ENCODE results near the gene CDK15. TPM values are rescaled to one million over a fixed set of nuclear protein-coding genes. Genes with fewer than 3 reads are reported as not detected.

CDK15 gene
- total RNA-seq, 1 experiment from 2014 or later: not detected

DNA sequence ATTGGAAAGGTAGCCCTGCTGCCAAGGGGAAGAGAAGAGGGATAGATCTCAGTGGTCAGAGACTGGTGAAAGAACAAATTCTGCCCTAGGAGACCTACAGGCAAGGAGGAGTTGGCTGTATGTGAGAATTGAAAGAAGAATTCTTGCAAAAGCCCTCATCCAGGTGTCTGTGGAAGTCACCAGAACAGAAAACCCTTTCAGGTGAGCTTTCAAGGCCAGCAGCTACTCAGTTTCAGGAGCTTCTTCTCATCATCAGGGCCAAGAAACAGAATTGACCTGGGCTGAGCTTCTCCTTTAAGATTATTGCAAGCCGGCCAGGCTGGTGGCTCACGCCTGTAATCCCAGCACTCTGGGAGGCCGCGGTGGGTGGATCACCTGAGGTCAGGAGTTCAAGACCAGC, 110.2 kb downstream of the CDK15 start:
- no peak overlapping the region for H3K4me2 ChIP-seq (ENCODE audit: low read length)
- no TSS peak for BruUV-seq (replicated peaks)
- H3K9ac ChIP-seq (ENCODE audit: low read length): no peak overlapping the region
- POLR2A ChIA-PET: no interaction called here
- ATAC-seq (no peak), DNase-seq (ENCODE audit: low read depth, low spot score) (no peak)
- no peaks in the 10 kb centered on the region for H3K9me2 ChIP-seq (ENCODE audit: insufficient read depth)
- H3K36me3 ChIP-seq (ENCODE audit: control insufficient read depth in 1 of 2, insufficient read depth in 2 of 2, low read length in 2 of 2): no peaks in the 10 kb centered on the region
- H3K9me3 ChIP-seq (ENCODE audit: control insufficient read depth in 1 of 2, insufficient read depth in 1 of 2, low read depth in 1 of 2, low read length in 2 of 2): no peaks in the 10 kb centered on the region
- no peak overlapping the region for H2AFZ ChIP-seq (ENCODE audit: low read depth, low read length, poor library complexity, severe bottlenecking)
- RAD21 ChIA-PET (ENCODE audit: low non-redundant PET in 1 of 2, low total read pairs in 2 of 2, uncharacterized antibody in 2 of 2, unreplicated experiment in 2 of 2): no interaction called here
- H3K27me3 ChIP-seq (ENCODE audit: insufficient read depth, low read length): no peaks in the 10 kb centered on the region
- no peaks in the 10 kb centered on the region for H3K4me1 ChIP-seq (ENCODE audit: control insufficient read depth in 1 of 2, insufficient read depth in 2 of 2, low read length in 2 of 2)
- CTCF ChIA-PET: no interaction called here
- H3K27ac ChIP-seq (ENCODE audit: low read depth, low read length): no peak overlapping the region
- intact Hi-C loops (cut with micrococcal nuclease): no loop called here
- no peaks in the 10 kb centered on the region for H4K20me1 ChIP-seq (ENCODE audit: insufficient read depth)
- TF ChIP-seq CBX3 (IDR thresholded peaks at IDR 0.05; ENCODE audit: low read depth): no peak
- no peak for TF ChIP-seq POLR2AphosphoS5 (IDR thresholded peaks at IDR 0.05; ENCODE audit: low read depth, low read length)
- TF ChIP-seq EZH2 (IDR thresholded peaks at IDR 0.05): no peak
- TF ChIP-seq, protein P1, sequence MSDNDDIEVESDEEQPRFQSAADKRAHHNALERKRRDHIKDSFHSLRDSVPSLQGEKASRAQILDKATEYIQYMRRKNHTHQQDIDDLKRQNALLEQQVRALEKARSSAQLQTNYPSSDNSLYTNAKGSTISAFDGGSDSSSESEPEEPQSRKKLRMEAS (IDR thresholded peaks at IDR 0.05): no peak
- TF ChIP-seq, protein P2, sequence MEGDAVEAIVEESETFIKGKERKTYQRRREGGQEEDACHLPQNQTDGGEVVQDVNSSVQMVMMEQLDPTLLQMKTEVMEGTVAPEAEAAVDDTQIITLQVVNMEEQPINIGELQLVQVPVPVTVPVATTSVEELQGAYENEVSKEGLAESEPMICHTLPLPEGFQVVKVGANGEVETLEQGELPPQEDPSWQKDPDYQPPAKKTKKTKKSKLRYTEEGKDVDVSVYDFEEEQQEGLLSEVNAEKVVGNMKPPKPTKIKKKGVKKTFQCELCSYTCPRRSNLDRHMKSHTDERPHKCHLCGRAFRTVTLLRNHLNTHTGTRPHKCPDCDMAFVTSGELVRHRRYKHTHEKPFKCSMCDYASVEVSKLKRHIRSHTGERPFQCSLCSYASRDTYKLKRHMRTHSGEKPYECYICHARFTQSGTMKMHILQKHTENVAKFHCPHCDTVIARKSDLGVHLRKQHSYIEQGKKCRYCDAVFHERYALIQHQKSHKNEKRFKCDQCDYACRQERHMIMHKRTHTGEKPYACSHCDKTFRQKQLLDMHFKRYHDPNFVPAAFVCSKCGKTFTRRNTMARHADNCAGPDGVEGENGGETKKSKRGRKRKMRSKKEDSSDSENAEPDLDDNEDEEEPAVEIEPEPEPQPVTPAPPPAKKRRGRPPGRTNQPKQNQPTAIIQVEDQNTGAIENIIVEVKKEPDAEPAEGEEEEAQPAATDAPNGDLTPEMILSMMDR (IDR thresholded peaks at IDR 0.05 in 2 of 3, conservative IDR thresholded peaks at IDR 0.05 in 1 of 3; ENCODE audit: borderline replicate concordance in 1 of 3, insufficient read depth in 1 of 3, low read depth in 2 of 3, low read length in 2 of 3): no peak
- TF ChIP-seq FOSL1 (IDR thresholded peaks at IDR 0.05; ENCODE audit: low read depth): no peak
- no peaks in the 10 kb centered on the region for H3K79me2 ChIP-seq (ENCODE audit: insufficient read depth, low read length)
- H3K4me3 ChIP-seq (replicated peaks in 1 of 2; ENCODE audit: low read depth in 1 of 2, low read length in 2 of 2): no peak overlapping the region

DNA sequence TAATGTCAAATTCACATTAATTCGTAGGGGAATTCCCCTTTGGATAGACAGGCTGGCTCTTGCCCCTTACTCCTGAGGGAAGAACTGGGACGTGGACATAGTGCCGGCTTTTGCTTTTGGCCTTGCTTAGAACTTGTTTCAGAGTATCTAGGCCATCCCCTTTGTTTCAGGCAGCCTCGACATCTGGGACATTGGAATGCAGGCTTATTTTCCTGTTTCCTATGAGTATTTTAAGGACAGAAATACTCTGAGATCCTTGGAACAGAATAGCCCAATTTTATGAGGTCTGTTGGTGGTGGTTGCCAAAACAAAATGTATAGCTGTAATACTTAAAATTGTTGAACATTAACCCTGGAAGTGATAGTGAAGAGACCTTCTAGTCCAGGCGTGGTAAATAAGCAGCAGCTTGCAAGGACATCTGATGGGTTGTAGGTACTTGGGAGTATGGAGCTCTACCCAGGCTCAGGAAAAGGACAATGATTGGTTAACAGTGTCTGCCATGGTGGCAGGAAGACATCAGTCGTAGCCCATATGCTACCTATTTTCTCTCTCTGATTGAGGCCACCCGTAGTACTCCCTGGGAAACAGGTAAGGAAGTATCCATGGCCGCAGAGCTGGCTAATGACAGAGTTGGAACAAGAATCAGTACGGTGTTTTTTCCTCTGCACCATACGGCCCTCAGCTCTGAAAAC, 112.4 kb downstream of the CDK15 start:
- no peaks in the 10 kb centered on the region for H3K9me3 ChIP-seq (ENCODE audit: control insufficient read depth in 1 of 2, insufficient read depth in 1 of 2, low read depth in 1 of 2, low read length in 2 of 2)
- no peaks in the 10 kb centered on the region for H3K9me2 ChIP-seq (ENCODE audit: insufficient read depth)
- H3K79me2 ChIP-seq (ENCODE audit: insufficient read depth, low read length): no peaks in the 10 kb centered on the region
- H2AFZ ChIP-seq (ENCODE audit: low read depth, low read length, poor library complexity, severe bottlenecking): no peak overlapping the region
- BruUV-seq (replicated peaks): no TSS peak
- DNase-seq (ENCODE audit: low read depth, low spot score): no peak
- no peak for ATAC-seq
- no peak overlapping the region for H3K9ac ChIP-seq (ENCODE audit: low read length)
- POLR2A ChIA-PET: no interaction called here
- H4K20me1 ChIP-seq (ENCODE audit: insufficient read depth): no peaks in the 10 kb centered on the region
- no peaks in the 10 kb centered on the region for H3K36me3 ChIP-seq (ENCODE audit: control insufficient read depth in 1 of 2, insufficient read depth in 2 of 2, low read length in 2 of 2)
- no peaks in the 10 kb centered on the region for H3K4me1 ChIP-seq (ENCODE audit: control insufficient read depth in 1 of 2, insufficient read depth in 2 of 2, low read length in 2 of 2)
- no peak overlapping the region for H3K4me3 ChIP-seq (replicated peaks in 1 of 2; ENCODE audit: low read depth in 1 of 2, low read length in 2 of 2)
- H3K27me3 ChIP-seq (ENCODE audit: insufficient read depth, low read length): no peaks in the 10 kb centered on the region
- intact Hi-C loops (cut with micrococcal nuclease): no loop called here
- H3K4me2 ChIP-seq (ENCODE audit: low read length): no peak overlapping the region
- RAD21 ChIA-PET (ENCODE audit: low non-redundant PET in 1 of 2, low total read pairs in 2 of 2, uncharacterized antibody in 2 of 2, unreplicated experiment in 2 of 2): no interaction called here
- CTCF ChIA-PET: no interaction called here
- no peak overlapping the region for H3K27ac ChIP-seq (ENCODE audit: low read depth, low read length)
- TF ChIP-seq, protein P1 (IDR thresholded peaks at IDR 0.05): no peak
- TF ChIP-seq SIN3A (IDR thresholded peaks at IDR 0.05; ENCODE audit: low read depth) (no peak), POLR2AphosphoS5 (IDR thresholded peaks at IDR 0.05; ENCODE audit: low read depth, low read length) (no peak), SP1 (IDR thresholded peaks at IDR 0.05; ENCODE audit: low read depth) (no peak), CEBPB (IDR thresholded peaks at IDR 0.05; ENCODE audit: low read depth) (no peak), ZFX (IDR thresholded peaks at IDR 0.05) (no peak), FOSL1 (IDR thresholded peaks at IDR 0.05; ENCODE audit: low read depth) (no peak), POLR2A (IDR thresholded peaks at IDR 0.05; ENCODE audit: borderline replicate concordance, extremely low read depth, insufficient read depth, insufficient read length) (no peak)
- TF ChIP-seq, protein P3, sequence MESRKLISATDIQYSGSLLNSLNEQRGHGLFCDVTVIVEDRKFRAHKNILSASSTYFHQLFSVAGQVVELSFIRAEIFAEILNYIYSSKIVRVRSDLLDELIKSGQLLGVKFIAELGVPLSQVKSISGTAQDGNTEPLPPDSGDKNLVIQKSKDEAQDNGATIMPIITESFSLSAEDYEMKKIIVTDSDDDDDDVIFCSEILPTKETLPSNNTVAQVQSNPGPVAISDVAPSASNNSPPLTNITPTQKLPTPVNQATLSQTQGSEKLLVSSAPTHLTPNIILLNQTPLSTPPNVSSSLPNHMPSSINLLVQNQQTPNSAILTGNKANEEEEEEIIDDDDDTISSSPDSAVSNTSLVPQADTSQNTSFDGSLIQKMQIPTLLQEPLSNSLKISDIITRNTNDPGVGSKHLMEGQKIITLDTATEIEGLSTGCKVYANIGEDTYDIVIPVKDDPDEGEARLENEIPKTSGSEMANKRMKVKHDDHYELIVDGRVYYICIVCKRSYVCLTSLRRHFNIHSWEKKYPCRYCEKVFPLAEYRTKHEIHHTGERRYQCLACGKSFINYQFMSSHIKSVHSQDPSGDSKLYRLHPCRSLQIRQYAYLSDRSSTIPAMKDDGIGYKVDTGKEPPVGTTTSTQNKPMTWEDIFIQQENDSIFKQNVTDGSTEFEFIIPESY (IDR thresholded peaks at IDR 0.05; ENCODE audit: extremely low read depth, insufficient replicate concordance, low read length): no peak
- TF ChIP-seq, protein P4, sequence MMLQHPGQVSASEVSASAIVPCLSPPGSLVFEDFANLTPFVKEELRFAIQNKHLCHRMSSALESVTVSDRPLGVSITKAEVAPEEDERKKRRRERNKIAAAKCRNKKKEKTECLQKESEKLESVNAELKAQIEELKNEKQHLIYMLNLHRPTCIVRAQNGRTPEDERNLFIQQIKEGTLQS (IDR thresholded peaks at IDR 0.05): no peak

Measured in HCT116 (cell line).